ENCODE data around the gene NKAIN1.

DNA sequence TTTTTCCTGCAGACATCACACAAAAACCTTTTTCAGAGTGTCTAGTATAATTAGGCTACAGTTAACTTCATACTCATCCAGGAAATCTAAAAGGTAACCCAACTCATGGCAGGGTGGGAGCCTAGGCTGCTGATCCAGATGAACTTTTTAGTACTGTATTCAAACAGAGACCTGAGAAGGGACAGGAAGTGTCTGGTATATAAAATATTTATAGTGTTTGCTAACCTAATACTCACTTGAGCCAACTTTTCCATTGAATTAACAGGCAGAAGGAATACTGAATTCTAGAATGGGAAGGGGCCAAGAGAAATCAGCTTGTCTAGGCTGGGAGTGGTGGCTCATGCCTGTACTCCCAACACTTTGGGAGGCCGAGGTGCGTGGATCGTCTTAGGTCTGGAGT, 22.2 kb upstream of the NKAIN1 start:
- TF ChIP-seq CTCF (IDR thresholded peaks at IDR 0.05 in 8 of 11, conservative IDR thresholded peaks at IDR 0.05 in 3 of 11) = no peak
- no peak for TF ChIP-seq POLR2A (IDR thresholded peaks at IDR 0.05)
- no peak for TF ChIP-seq POLR2AphosphoS5 (IDR thresholded peaks at IDR 0.05)
